Stimulated activated CD8-positive, alpha-beta memory T cell treated with anti-CD3 and anti-CD28 coated beads, Interleukin-12 subunit alpha, Interleukin-12 subunit beta, amount 100 ng/mL, for 24 hours (primary cell): ENCODE data around the gene TNFAIP6.

ENCODE experiments used
- DNase-seq: peaks from one replicate; pipeline ENCODE4 v3.0.0-alpha.2; 2020; ENCODE audit errors: extremely low read depth

The TNFAIP6 gene

DNA sequence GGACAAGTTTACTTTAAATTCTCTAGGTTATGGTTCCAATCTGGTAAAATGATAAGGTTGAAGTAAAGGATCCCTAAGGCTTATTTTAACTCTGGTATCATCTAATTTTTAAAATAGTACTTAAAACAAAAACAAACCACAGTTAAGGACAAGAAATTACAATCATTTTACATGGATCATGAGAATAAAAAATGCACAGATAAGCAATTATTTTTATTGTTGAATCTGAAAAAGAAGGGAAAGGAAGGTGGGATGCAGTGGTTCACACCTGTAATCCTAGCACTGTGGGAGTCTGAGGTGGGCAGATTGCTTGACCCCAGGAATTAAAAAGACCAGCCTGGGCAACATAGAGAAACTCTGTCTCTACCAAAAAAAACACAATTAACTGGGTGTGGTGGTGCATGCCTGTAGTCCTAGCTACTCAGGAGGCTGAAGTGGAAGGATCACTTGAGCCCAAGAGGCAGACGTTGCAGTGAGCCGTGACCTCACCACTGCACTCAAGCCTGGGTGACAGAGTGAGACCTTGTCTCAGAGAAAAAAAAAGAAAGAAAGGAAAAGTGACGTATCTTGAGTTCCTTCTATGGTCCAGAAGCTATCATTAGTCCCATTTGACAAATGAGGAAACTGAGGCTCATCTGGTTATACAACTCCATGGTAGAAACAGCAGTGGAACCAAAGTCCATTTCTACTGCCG is 2.5 kb downstream of the TNFAIP6 start:
- DNase-seq: no peak

DNA sequence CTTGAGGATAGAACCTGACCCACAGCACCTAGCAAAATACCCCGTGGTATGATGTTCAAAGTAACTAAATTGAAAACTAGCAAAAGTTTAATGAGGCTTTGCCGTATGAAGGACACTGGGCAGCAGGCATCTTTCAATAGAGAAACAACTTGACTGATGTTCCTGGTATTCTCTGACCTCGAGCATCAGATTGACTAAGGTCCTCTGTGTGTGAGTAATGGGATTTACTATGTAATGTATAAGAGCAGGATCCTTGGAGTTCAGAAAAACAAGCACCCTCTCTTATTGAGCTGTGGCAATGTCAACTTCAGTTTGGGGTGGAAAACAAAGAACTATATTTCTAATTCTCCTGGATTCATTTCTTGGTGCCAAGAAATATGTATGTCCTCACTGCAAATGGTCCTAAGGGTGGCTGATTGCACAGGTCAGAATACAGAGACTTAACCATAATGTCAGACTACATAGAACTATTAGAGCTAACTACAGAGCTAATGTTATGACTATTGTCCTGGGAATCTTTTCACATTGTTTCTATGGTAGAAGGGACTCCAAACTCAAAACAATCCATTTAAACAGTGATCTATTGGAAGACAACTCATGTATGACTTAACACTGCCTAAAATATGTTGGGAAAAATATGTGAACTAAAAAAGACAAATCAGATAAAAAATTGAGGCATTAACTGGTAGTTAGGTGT is 4.4 kb downstream of the TNFAIP6 start:
- DNase-seq: no peak

DNA sequence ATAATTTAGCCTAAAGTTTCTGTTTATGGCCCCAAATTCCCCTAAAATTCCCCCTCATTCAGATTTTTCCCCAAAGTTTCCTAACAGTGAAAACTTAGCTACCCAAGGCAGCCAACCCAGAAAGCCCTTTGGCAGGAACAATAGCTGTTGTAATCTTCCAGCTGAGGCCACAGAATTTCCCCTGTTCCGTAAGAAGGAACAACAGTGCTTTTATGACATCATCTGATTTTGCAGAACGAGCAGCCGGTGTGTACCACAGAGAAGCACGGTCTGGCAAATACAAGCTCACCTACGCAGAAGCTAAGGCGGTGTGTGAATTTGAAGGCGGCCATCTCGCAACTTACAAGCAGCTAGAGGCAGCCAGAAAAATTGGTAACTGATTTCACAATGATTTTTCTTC is 6.3 kb downstream of the TNFAIP6 start:
- DNase-seq: no peak

DNA sequence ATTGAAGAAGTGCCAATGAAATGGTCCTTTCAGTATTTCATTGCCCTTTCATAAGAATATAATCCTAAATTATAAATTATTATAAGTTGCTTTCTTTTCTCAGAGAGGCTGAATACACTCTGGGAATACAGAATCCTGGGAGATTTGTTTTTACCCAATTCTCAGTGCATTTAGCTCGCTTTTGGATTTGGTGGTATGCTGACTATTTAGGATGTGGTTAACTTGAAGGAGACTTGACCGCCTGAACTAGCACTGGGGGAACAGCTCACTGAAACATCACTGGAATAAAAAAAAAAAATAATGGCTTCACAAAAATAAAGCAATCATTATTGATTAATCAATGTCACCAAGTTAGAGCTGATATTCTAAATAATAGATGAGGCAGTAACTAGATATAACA is 10.2 kb downstream of the TNFAIP6 start:
- DNase-seq: no peak

DNA sequence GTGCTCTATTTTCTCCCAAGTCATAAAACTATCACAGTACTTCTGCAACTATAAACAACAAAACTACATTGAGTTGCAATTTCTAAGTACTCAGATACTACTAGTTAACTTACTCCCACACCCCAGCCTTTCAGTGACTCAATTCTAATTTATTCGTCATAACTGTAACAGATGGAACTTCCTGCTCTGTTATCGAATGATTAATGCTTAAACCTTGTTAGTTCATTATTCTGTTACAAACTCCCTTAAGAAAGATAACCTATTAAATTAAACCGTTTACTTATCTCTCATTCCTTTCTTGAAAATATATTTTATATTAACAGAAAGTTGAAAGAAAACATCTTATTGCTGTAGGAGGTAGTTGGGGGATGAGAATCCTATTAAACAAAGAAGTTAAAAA is 17.0 kb downstream of the TNFAIP6 start:
- no peak for DNase-seq

DNA sequence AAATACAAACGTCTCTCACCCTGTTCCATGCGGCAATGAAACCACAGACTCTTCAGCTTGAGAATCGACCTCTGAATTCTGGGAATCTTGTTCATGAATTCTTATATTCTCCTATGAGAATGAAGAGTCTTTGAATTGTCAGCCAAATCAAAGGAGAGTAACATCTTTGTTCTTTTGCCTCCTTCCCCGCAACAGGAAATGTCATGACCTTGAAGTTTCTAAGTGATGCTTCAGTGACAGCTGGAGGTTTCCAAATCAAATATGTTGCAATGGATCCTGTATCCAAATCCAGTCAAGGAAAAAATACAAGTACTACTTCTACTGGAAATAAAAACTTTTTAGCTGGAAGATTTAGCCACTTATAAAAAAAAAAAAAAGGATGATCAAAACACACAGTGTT is 21.8 kb downstream of the TNFAIP6 start:
- no peak for DNase-seq

DNA sequence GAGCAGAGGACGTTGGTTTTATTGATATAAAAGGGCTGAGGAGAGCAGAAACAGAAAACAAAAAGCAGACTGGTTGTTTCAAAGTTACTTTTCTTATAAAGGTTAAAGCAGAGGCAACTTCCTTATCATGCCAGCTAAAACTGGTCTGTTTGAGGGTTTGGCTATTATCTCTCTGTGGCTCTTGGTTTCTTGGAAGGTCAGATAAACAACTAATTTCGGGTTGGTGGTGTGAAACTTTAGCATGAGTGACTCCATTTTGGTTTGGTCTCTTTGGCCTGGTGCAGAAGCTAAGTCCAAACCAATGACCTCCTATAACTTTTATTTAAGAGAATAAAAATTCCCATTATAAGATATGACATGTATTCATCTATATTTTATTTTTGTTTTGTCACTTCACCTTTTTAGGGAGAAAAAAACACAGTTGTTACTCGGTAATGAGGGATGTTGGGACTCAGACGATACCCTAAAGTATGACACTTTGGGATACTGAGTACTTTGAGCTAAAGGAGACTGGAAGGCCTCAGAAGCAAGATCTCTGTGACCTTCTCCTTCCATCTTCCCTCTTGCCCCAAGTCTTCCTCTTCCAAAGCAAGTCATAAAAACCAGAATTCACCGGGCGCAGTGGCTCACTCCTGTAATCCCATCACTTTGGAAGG is 23.3 kb downstream of the TNFAIP6 start:
- DNase-seq: no peak

DNA sequence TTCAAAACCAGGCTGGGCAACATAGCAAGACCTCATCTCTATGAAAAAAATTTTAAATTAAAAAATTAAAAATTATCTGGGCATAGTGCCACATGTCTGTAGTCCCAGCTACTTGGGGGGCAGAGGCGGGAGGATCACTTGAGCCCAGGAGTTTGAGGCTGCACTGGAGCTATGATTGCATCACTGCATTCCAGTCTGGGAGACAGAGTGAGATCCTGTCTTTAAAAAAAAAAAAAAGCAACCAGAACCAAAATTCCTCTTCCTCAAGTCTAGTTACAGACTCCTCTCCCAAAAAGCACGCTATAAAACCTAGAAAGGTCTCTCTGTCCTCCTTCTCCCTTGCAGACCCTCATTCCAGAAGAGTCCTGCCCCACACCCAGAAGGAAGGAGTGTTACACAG is 23.9 kb downstream of the TNFAIP6 start:
- no peak for DNase-seq

DNA sequence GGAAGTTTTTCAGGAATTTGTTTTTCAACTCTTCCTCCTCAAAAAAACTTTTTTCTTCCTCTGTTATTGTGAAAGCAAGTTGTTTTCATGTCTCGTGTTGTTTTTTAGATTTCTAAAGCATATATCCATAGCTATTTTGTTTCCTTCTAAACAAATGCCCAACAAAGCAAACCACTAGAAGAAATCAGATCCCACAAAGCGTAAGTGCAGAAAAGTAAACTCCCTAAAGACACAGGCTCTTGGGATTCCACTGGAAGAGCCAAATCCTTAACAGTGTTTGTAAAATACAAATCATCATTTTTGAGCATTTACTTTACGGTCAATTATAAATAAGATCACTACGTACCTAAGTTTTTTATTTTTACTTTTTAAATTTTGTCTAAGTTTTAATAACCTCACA is 30.6 kb downstream of the TNFAIP6 start:
- no peak for DNase-seq

DNA sequence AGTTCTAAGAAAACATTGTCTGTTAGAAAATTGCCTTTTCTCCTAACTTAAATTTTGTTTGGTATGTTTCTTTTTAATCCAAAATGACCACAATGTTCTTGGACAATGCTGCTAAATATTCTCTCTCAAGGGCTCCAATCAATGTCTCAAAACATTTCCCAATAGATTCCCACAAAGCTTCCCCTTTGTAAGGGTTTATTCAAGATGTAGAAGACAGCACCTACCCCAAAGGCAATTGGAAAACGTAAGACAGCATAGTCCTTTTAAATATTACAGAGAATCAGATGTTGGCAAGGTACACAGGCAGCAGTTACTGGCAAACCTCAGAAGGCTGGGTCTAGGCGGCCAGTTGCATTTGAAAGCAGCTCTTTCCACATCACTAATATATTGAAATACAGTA is 34.0 kb downstream of the TNFAIP6 start:
- DNase-seq: no peak

DNA sequence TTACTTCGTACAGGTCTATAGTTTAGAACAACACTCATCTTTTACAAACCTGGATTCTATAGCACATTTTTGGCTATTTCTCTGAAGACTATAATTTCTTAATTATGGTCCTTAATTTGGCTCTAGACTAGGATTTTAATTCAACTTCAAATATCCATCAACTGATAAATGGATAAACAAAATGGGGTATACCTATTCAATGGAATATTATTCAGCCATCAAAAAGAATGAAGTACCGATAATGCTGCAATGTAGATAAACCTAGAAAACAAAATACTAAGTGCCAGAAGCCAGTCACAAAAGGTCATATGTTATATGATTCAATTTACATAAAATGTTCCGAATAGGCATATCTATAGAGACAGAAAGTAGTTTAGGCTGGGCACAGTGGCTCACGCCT is 37.1 kb downstream of the TNFAIP6 start:
- DNase-seq: no peak

DNA sequence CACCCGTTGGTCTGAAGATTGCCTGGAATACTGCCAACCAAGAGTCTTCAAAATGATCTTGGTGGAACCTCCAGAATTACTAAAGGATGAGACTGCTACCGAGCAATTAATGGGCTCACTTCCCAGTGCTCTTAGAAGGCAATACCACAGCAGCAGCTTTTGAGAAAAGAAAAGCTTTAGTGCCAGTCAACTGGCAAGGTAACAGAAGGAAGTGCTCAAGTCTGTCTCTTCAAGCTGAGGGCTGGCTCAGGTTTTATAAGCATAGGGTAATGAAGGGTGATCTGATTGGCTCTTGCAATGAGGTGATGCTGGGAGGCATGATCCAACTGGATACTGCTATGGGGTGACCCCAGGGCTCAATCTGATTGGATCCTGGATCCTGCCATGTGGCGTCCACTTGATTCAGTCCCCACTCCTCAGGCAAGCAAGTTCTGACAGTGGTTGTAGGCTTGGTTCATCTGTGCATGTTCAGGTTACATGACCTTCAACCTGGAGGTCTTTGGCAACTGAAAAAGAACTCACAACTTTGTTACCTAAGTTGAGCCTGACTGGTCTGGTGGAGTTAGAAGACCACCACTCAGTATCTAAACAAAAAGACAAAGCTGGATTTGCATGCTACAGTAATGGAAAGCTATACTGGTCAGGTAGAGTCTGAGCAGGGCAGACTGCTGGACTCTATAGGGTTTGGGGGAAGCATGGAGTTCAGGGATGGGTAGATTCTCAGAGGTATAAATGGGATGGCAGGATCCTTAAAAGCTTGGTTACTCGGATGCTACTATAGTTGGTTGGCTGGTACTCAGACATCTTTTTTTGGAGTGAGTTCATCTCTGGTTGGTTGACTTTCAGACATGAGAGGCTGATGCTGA is 38.4 kb downstream of the TNFAIP6 start:
- DNase-seq: no peak

DNA sequence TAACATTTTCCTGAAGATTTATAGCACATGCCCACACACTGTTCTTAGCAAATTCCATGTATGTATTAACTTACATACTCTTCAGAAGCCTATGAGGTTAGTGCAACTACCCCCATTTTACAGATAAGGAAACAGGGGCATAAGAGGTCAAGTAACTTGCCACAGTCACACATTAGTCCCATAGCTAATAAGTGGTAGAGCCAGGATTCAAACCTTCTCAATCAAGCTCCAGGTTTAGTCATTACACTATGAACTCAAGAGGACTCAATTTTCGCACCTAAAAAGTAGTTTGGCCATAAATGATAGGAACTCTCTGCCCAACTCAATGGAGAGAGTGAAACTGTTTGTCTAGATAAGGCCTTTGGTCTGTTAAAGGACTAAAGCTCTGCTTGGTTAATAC is 42.6 kb downstream of the TNFAIP6 start:
- DNase-seq: no peak

DNA sequence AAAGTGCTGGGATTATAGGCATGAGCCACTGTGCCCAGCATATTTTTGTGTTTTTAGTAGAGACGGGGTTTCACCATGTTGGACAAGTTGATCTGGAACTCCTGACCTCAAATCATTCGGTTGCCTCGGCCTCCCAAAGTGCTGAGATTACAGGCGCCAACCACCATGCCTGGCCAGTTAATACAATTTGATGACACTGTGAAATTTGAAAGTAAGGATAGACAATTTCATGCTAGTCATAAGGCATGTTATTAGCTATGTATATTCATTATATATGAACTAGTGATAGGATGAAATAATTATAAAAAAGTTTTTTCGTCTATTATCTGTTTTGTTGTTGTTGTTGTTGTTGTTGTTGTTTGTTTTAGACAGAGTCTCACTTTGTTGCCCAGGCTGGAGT is 43.8 kb downstream of the TNFAIP6 start:
- DNase-seq: no peak

DNA sequence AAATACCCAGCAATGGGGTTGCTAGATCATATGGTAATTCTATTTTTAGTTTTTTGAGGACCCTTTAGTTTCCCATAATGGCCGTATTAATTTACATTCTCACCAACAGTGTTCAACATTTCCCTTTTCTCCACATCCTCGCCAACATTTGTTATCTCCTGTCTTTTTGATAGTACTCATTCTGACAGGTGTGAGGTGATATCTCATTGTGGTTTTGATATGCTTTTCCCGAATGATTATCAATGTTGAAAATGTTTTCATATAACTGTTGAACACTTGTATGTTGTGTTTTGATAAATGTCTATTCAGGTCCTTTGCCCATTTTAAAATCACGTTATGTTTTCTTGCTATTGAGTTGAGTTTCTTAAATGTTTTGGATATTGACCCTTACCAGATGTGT is 46.5 kb downstream of the TNFAIP6 start:
- no peak for DNase-seq

DNA sequence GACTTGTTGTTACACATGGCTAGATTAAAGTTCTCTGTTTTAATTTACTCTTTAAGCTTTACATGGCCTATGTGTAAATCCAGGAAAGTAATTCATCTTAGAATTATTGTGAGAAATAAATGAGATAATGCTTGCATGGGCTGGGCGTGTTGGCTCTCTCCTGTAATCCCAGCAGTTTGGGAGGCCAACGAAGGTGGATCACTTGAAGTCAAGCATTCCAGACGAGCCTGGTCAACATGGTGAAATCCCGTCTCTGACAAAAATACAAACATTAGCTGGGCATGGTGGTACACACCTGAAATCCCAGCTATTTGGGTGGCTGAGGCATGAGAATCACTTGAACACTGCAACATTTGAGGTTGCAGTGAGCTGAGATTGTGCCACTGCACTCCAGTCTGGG is 48.0 kb downstream of the TNFAIP6 start:
- no peak for DNase-seq

DNA sequence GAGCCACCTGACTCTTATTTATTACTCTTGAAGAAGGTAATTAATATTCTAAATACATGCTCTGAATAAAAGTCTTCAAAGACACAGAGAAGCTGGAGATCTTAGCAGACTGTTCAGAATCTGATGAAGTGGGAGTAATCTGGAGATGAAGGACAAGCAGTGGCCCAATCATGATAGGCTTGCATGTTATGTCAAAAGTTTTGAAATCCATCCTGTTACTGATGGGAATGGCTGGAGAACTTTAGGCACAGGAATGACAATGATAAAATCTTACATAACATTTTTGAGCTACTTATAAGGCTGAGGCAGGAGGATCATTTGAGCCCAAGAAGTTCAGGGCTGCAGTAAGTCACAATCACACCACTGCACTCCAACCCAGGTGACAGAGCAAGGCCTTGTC is 49.9 kb downstream of the TNFAIP6 start:
- DNase-seq: no peak

DNA sequence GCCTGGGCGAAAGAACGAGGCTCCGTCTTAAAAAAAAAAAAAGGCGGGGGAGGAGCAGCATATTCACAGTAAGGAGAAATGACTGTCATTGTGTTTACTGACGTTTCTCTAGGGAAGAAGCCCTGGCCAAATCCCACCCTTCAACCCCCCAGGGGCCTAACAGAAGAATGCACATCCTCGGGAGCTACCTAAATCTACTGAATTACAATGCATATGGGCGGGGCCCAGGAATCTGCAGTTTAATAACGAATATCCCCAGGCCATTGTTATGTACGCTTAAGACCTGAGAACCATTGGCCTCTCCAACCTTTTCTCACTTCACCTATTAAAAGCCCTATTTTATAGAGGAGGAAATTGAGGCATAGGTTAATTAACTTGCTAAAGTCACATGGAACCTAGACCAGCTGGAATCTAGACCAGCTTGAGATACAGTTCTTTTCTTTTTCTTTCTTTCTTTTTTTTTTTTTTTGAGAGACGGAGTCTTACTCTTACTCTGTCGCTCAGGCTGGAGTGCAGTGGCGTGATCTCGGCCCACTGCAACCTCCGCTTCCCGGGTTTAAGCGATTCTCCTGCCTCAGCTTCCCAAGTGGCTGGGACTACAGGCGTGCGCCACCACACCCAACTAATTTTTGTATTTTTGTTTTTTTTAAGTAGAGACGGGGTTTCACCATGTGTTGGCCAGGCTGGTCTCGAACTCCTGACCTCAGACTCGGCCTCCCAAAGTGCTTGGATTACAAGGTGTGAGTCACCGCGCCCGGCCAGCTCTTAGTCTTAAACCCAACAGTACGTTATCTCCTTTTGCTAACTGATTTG is 51.6 kb downstream of the TNFAIP6 start:
- no peak for DNase-seq

DNA sequence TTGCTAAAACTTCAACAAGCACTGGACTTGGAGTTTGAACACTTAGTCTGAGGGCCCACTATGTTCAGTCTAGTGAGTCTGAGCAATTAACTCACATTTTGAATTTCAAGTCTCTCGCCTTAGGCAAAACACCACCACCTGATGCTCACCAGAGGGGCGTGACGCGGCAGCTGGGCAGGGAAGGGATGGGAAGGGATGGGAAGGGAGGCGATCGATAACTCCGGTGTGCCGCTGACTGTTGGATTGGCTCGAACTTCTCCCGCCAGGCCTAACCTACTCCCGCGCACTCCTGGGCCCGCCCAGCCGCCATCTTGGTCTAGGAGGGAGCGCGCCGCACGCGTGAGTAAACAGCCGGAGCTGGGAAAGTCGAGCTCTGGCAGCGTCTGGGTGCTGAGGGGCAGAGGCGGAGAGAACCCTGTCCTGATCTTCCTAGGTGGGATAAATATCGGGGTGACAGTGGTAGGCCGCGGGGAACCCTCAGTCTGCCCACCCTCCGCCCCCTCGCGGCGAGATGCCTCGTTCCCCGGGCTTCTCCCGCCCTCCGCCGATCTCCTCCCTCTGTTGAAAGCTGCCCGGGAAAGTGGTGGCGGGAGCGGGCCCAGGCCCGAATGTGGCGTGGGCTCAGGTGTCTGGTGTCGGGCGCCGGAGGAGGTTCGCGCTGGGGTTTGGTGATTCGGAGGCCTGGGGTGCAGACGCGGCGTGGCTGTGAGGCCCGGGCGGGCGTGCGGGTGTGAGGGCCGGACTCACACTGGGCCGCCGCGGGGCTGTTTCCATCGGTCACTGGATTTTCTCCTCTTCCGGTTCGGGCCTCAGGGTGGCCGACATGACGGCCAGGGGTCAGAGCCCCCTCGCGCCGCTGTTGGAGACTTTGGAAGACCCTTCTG is 52.5 kb downstream of the TNFAIP6 start, which contains the start of gene RIF1:
Gene RIF1, plus strand, starts transcription at position 302 of the 884 bp plus-strand sequence. Its CDS starts 522 bp downstream, at position 824.
- peak; percentile 56 for DNase-seq

DNA sequence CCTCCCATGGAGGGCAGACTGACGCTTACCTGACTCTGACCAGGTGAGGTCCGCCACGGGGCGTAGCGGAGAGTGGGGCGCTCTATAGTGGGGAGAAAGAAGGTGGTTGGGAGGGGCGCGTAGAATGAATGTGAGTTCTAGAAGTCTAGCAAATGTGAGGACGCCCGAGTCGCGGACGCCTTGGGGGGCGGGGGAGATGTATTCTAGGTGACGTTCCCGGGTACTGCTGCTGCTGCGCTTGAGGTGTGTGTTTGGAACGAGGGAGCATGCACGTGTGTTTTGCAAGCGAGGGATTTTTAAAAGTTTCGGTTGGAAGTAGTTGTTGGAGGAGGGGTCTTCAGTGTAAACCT is 53.1 kb downstream of the TNFAIP6 start:
- DNase-seq: no peak
